NCI-H187 treated with DMSO at 0.1 percent for 48 hours (cell line): ENCODE data around the gene GLYATL3.

Experiments used
- DNase-seq: peaks from one replicate; lab custom pipeline; 2025; lab: John Stamatoyannopoulos, UW

The GLYATL3 gene

GRCh38 chr6:49548613-49549304, 49.0 kb downstream of the GLYATL3 start:
- no peak for DNase-seq

GRCh38 chr6:49549691-49550491, 50.2 kb downstream of the GLYATL3 start:
- no peak for DNase-seq

DNA sequence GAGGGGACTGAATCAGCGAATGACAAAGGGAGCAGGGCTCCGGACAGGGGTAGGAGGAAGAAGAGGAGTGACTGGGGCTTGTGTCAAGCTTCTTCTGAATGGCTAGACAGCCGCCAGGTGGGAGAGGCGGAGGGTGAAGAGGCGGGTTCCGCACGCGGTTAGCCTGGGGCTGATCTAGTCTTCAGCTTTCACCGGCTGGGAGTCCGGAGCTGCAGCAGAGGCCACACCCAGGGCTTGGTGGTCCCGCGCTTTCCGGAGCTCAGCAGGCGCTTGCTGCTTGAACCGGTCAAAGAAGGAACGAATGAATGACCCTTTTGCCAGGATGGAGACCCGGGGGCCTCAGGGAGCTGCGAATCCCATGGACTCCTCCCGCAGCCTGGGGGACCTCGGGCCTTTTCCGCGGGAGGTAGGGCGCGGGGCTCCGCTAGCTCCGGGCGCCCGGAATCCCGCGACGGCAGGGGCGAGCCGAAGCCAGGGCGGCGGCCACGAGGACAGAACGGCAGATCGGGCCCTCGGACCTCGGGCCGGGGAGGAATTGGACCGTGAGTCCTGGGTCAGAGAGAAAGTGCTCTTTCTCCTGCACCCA, 50.9 kb downstream of the GLYATL3 start, which contains the start of gene C6orf141:
Gene C6orf141, plus strand, starts transcription at position 177 of the 586 bp plus-strand sequence. Its CDS starts 125 bp downstream, at position 302.
- no peak for DNase-seq

GRCh38 chr6:49551078-49551865, 51.5 kb downstream of the GLYATL3 start:
- DNase-seq, result no peak

GRCh38 chr6:49551866-49552129, 52.1 kb downstream of the GLYATL3 start:
- no peak for DNase-seq

DNA sequence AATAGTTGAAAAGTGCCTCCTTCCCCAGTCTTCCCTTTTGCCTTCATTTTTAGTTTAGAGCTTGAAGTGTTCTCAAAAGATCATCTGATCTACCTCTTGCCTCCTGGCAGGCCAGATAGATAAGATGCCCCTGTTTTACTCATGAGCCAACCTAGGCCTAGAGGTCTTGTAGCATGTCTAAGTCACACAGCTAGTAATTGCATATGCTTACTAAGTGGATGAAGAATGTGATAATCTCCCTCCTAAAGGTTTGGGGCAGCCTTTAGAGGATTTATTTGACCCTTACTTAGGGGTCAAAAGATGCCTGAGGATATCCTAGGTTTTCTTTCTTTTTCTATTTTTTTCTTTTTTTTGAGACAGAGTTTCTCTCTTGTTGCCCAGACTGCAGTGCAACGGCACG, 52.9 kb downstream of the GLYATL3 start:
- no peak for DNase-seq

GRCh38 chr6:49553384-49553783, 53.7 kb downstream of the GLYATL3 start:
- no peak for DNase-seq

- no peak for DNase-seq
Measured at GRCh38 chr6:49555951-49556350, 56.2 kb downstream of the GLYATL3 start.

GRCh38 chr6:49556429-49556837, 56.7 kb downstream of the GLYATL3 start:
- DNase-seq, result no peak

GRCh38 chr6:49557177-49557576, 57.5 kb downstream of the GLYATL3 start:
- DNase-seq, result no peak

GRCh38 chr6:49558238-49558637, 58.5 kb downstream of the GLYATL3 start:
- DNase-seq, result no peak

GRCh38 chr6:49563006-49563886, 63.5 kb downstream of the GLYATL3 start:
- DNase-seq, result no peak

DNA sequence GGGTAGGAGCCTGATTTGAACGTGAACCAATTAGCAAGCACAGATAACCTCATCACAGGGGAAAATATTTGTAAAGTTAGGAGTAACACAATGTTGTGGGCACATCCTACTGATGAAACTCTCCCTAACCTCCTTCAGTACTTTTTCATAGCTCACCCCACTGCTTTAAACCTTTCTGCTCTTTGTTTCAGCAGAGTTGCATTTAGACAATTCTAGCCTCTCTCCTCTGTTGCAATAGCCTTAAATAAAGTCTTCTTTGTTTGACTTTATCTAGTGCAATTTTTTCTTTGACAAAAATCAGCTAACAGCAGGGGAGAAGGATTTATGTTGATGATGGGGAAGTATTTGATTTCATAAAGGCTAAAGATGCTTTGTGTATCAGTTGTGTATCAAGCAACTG, 64.8 kb downstream of the GLYATL3 start:
- DNase-seq, result no peak

- DNase-seq, result no peak
Measured at GRCh38 chr6:49565261-49565660, 65.5 kb downstream of the GLYATL3 start.

DNA sequence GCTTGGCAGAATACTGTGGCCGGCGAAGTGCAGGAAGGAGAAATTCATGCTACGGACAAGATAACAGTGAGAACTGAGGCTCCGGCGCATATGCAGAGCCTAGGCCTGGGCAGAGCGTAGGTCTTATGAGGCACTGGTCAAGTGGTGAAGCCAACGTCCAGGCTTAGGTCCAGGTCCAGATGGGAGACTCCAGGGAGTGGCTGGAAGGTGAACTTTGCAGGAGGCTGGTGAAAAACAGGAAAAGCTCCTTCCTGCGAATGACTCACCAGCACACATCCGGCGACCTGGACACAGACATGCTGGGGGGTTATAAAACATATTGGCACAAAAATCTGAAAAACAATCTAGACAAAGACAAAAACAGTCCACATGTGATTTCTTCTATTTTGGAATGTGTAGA, 66.1 kb downstream of the GLYATL3 start:
- DNase-seq, result no peak

DNA sequence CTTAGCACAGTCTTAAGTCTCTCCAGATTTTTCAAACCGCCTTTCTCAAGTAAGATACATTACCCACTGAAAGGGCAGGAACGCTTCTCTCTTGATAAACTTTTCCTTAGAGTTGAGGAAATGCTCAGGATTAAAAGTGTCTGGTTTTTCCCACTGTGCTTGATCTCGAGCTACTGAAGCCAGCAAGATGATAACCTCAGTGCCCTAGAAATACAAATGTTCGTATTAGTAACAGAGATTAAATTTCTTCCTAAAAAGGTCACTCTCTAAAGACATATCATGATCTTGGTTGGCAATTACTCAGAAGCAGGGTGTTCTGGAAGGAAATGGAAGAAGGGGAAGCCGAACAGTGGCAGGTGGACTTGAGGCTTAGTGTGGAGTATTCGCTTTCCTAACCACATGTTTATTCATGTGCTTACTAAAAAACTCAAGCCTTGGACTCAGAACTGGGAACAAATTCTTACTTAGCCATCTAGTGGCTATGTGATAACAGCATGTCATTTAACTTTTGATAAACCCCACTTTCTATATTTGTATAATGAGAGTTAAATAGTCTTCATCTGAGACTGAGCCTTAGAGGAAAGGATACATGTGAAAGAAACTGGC, 70.9 kb downstream of the GLYATL3 start:
- DNase-seq, result no peak

DNA sequence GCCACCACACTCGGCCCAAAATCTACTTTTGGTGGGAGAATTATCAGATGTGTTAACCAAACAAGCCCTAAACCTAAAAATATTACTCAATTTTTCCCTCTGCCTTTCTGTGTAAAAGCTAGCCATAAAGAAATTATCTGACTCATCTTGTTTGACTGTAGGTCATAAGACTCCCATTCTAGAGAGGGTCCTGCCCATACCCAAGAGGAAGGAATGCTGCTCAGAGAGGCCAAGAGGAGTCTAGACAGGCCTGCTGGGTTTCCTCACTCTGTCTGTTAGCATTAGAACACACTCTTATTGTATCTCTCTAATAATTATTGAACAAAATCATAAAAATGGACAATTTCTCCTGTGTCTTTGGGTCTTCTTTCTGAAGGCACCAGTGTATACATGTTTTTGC, 76.9 kb downstream of the GLYATL3 start:
- no peak for DNase-seq
